Calu3 (cell line): ENCODE measurements around the gene FAM234A. TPM values are rescaled to one million over a fixed set of nuclear protein-coding genes. Genes with fewer than 3 reads are reported as not detected.

Source experiments
- BruUV-seq: library from RNA; stranded (reverse); fragments of 400-500 nt; replicated peaks from 2 replicates; lab custom pipeline; 2021; lab: Mats Ljungman, UMichigan
- CTCF ChIA-PET: fragments of 300-600 bp; sonication (Branson Sonifier 250); formaldehyde crosslinking; loops from one replicate; lab custom pipeline; 2022; ENCODE audit warnings: antibody characterized with exemption; lab: Charles Lee
- DNase-seq: peaks from one replicate; pipeline ENCODE4 v3.0.0; 2022
- H3K27ac Mint-ChIP-seq: one replicate; pipeline ENCODE4 v1.8.0; 2022; ENCODE audit warnings: mixed read lengths; ENCODE audit not compliant: unreplicated experiment
- H3K27me3 Mint-ChIP-seq: one replicate; pipeline ENCODE4 v1.8.0; 2022; ENCODE audit warnings: mixed read lengths; ENCODE audit not compliant: unreplicated experiment
- H3K36me3 Mint-ChIP-seq: one replicate; pipeline ENCODE4 v1.8.0; 2022; ENCODE audit warnings: mild to moderate bottlenecking, moderate library complexity, mixed read lengths; ENCODE audit not compliant: insufficient read depth, unreplicated experiment
- H3K4me1 Mint-ChIP-seq: one replicate; pipeline ENCODE4 v1.8.0; 2022; ENCODE audit warnings: mild to moderate bottlenecking, low read depth, mixed read lengths; ENCODE audit not compliant: unreplicated experiment
- H3K4me3 Mint-ChIP-seq: one replicate; pipeline ENCODE4 v1.8.0; 2022; ENCODE audit warnings: mild to moderate bottlenecking, low read depth, moderate library complexity, mixed read lengths; ENCODE audit not compliant: unreplicated experiment
- H3K9me3 Mint-ChIP-seq: one replicate; pipeline ENCODE4 v1.8.0; 2022; ENCODE audit warnings: low read depth, mixed read lengths; ENCODE audit not compliant: unreplicated experiment
- CTCF ChIP-seq: fragments of 200-600 bp; IDR thresholded peaks from one replicate; pipeline ENCODE4 v1.8.0; 2022; ENCODE audit warnings: antibody characterized with exemption; ENCODE audit not compliant: unreplicated experiment
- intact Hi-C: fragments of 100-400 bp; cut with micrococcal nuclease; formaldehyde crosslinking; loops from one replicate; pipeline ENCODE4 v1.10.0; 2022; ENCODE audit not compliant: unreplicated experiment
- total RNA-seq: library from RNA; stranded (reverse); gene quantifications from 2 replicates; pipeline ENCODE4 v1.2.3, GENCODE V29; 2022

Gene FAM234A
- total RNA-seq, 1 experiment from 2014 or later = 118 TPM

GRCh38 chr16:276426-277077 lies 41.9 kb downstream of the FAM234A start:
- Mint-ChIP-seq H3K36me3 (peaks cover 4% of the 10 kb centered on the region), H3K4me3 (peak overlapping the region; percentile 50), H3K27me3 (peaks cover 41% of the 10 kb centered on the region), H3K9me3 (no peaks in the 10 kb centered on the region), H3K27ac (no peak overlapping the region), H3K4me1 (peaks cover 9% of the 10 kb centered on the region)
- no peak for DNase-seq
- intact Hi-C loops = no loop called here
- no peak for TF ChIP-seq CTCF
- no TSS peak for BruUV-seq
- CTCF ChIA-PET = no interaction called here

GRCh38 chr16:278863-279366 lies 44.3 kb downstream of the FAM234A start:
- no peak overlapping the region for H3K4me3 Mint-ChIP-seq
- DNase-seq = peak; percentile 65
- CTCF ChIA-PET = interaction anchor here (1.0 kb wide), 2 partner anchors 15 to 74 kb away, joined by 3 read pairs; no protein-coding TSS in a partner anchor
- BruUV-seq = no TSS peak
- peaks cover 41% of the 10 kb centered on the region for H3K27me3 Mint-ChIP-seq
- H3K36me3 Mint-ChIP-seq = peaks cover 4% of the 10 kb centered on the region
- TF ChIP-seq CTCF = no peak
- peaks cover 9% of the 10 kb centered on the region for H3K4me1 Mint-ChIP-seq
- H3K9me3 Mint-ChIP-seq = no peaks in the 10 kb centered on the region
- intact Hi-C loops = no loop called here
- no peak overlapping the region for H3K27ac Mint-ChIP-seq

- no peak for TF ChIP-seq CTCF
- CTCF ChIA-PET = interaction anchor here (1.0 kb wide), 2 partner anchors 15 to 73 kb away, joined by 3 read pairs; no protein-coding TSS in a partner anchor
- peaks cover 4% of the 10 kb centered on the region for H3K36me3 Mint-ChIP-seq
- DNase-seq = no peak
- peaks cover 9% of the 10 kb centered on the region for H3K4me1 Mint-ChIP-seq
- BruUV-seq = no TSS peak
- peaks cover 41% of the 10 kb centered on the region for H3K27me3 Mint-ChIP-seq
- intact Hi-C loops = no loop called here
- H3K9me3 Mint-ChIP-seq = no peaks in the 10 kb centered on the region
- H3K27ac Mint-ChIP-seq = no peak overlapping the region
- no peak overlapping the region for H3K4me3 Mint-ChIP-seq
Measured at GRCh38 chr16:279531-279930, 44.9 kb downstream of the FAM234A start.

GRCh38 chr16:280005-280460 lies 45.4 kb downstream of the FAM234A start:
- no peak overlapping the region for H3K27ac Mint-ChIP-seq
- no TSS peak for BruUV-seq
- intact Hi-C loops = no loop called here
- H3K36me3 Mint-ChIP-seq = peaks cover 4% of the 10 kb centered on the region
- H3K4me1 Mint-ChIP-seq = peaks cover 9% of the 10 kb centered on the region
- no peak for DNase-seq
- H3K4me3 Mint-ChIP-seq = no peak overlapping the region
- CTCF ChIA-PET = no interaction called here
- TF ChIP-seq CTCF = no peak
- peaks cover 41% of the 10 kb centered on the region for H3K27me3 Mint-ChIP-seq
- H3K9me3 Mint-ChIP-seq = no peaks in the 10 kb centered on the region
